A673 (cell line): ENCODE measurements around the gene CARMIL1. TPM values are rescaled to one million over a fixed set of nuclear protein-coding genes. Genes with fewer than 3 reads are reported as not detected.

Experiments
- BruUV-seq: library from RNA; stranded (reverse); fragments of 400-500 nt; replicated peaks from 2 replicates; lab custom pipeline; 2021; lab: Mats Ljungman, UMichigan
- CTCF ChIA-PET: fragments of 300-600 bp; sonication (Branson Sonifier 250); formaldehyde crosslinking; loops from one replicate; lab custom pipeline; 2022; ENCODE audit warnings: antibody characterized with exemption; lab: Charles Lee
- POLR2A ChIA-PET: fragments of 300-600 bp; sonication (Branson Sonifier 250); formaldehyde crosslinking; loops from one replicate; lab custom pipeline; 2022; ENCODE audit warnings: antibody characterized with exemption; ENCODE audit not compliant: low non-redundant PET; lab: Charles Lee
- DNase-seq: peaks from one replicate; pipeline ENCODE4 v3.0.0-alpha.2; 2015; ENCODE audit warnings: low spot score
- H3K27ac ChIP-seq: fragments of 200-600 bp; sonication (generic); 2 replicates; pipeline ENCODE4 v1.5.1; 2016; ENCODE audit warnings: mixed run types, low read depth, mild to moderate bottlenecking, mixed read lengths, antibody characterized with exemption, low read length; ENCODE audit not compliant: poor library complexity, severe bottlenecking
- H3K27me3 ChIP-seq: fragments of 200-600 bp; sonication (generic); replicated peaks from 2 replicates; pipeline ENCODE4 v1.6.1; 2017; ENCODE audit warnings: mixed run types, low read depth, mild to moderate bottlenecking, mixed read lengths, antibody characterized with exemption, low read length; ENCODE audit not compliant: insufficient read depth, poor library complexity
- H3K36me3 ChIP-seq: fragments of 200-600 bp; sonication (generic); 2 replicates; pipeline ENCODE4 v1.6.1; 2016; ENCODE audit warnings: mixed run types, mild to moderate bottlenecking, mixed read lengths, antibody characterized with exemption, low read length; ENCODE audit not compliant: insufficient read depth, poor library complexity, severe bottlenecking
- H3K4me1 ChIP-seq: fragments of 200-600 bp; sonication (generic); 2 replicates; pipeline ENCODE4 v1.6.1; 2017; ENCODE audit warnings: mixed run types, mild to moderate bottlenecking, mixed read lengths, antibody characterized with exemption, low read length; ENCODE audit not compliant: insufficient read depth, poor library complexity, severe bottlenecking
- H3K4me3 ChIP-seq: fragments of 200-600 bp; sonication (generic); 2 replicates; pipeline ENCODE4 v1.5.1; 2016; ENCODE audit warnings: low read depth, mixed run types, mild to moderate bottlenecking, mixed read lengths, low read length; ENCODE audit not compliant: poor library complexity, severe bottlenecking
- H3K9me3 ChIP-seq: fragments of 200-600 bp; sonication (generic); 2 replicates; pipeline ENCODE4 v1.6.1; 2016; ENCODE audit warnings: mixed run types, low read depth, mild to moderate bottlenecking, mixed read lengths, antibody characterized with exemption, low read length; ENCODE audit not compliant: poor library complexity, severe bottlenecking
- CTCF ChIP-seq: fragments of 300-800, 200-600 bp; sonication (generic); conservative IDR thresholded peaks from 2 replicates; pipeline ENCODE4 v1.5.1; 2017; ENCODE audit warnings: low read depth, mild to moderate bottlenecking, antibody characterized with exemption, low read length, moderate library complexity, mixed read lengths
- EZH2 ChIP-seq: fragments of 200-600 bp; sonication (generic); IDR thresholded peaks from 2 replicates; pipeline ENCODE4 v1.6.1; 2017; ENCODE audit warnings: borderline replicate concordance, low read depth, mild to moderate bottlenecking, mixed read lengths, antibody characterized with exemption, low read length; ENCODE audit not compliant: poor library complexity, severe bottlenecking
- intact Hi-C: fragments of 100-400 bp; cut with micrococcal nuclease; formaldehyde crosslinking; loops from one replicate; pipeline ENCODE4 v1.10.0; 2022; ENCODE audit not compliant: unreplicated experiment
- total RNA-seq: library from RNA; stranded (reverse); gene quantifications from 2 replicates; pipeline ENCODE4 v1.2.3, GENCODE V29; 2021

CARMIL1 gene
- total RNA-seq, 1 experiment from 2014 or later = 7.2 TPM

GRCh38 chr6:25637211-25637610 lies 358.0 kb downstream of the CARMIL1 start:
- no peak for TF ChIP-seq EZH2
- TF ChIP-seq CTCF = no peak
- no peak for DNase-seq
- Histone ChIP-seq H3K9me3 (no peaks in the 10 kb centered on the region), H3K27me3 (peaks cover 33% of the 10 kb centered on the region), H3K4me1 (no peaks in the 10 kb centered on the region), H3K27ac (no peak overlapping the region), H3K4me3 (no peak overlapping the region), H3K36me3 (no peaks in the 10 kb centered on the region)
- no TSS peak for BruUV-seq
- intact Hi-C loops = no loop called here
- CTCF ChIA-PET = no interaction called here
- POLR2A ChIA-PET = no interaction called here

GRCh38 chr6:25637960-25638434 lies 358.8 kb downstream of the CARMIL1 start:
- TF ChIP-seq EZH2 (no peak), CTCF (no peak)
- no peak for DNase-seq
- H3K36me3 ChIP-seq = no peaks in the 10 kb centered on the region
- H3K4me3 ChIP-seq = no peak overlapping the region
- no TSS peak for BruUV-seq
- CTCF ChIA-PET = no interaction called here
- POLR2A ChIA-PET = no interaction called here
- peaks cover 41% of the 10 kb centered on the region for H3K27me3 ChIP-seq
- no peak overlapping the region for H3K27ac ChIP-seq
- intact Hi-C loops = no loop called here
- no peaks in the 10 kb centered on the region for H3K9me3 ChIP-seq
- H3K4me1 ChIP-seq = no peaks in the 10 kb centered on the region

- POLR2A ChIA-PET = no interaction called here
- TF ChIP-seq EZH2 = no peak
- TF ChIP-seq CTCF = no peak
- no TSS peak for BruUV-seq
These were observed 360.5 kb downstream of the CARMIL1 start for GRCh38 chr6:25639653-25640052.

More at GRCh38 chr6:25639653-25640052, 360.5 kb downstream of the CARMIL1 start:
- Histone ChIP-seq H3K4me1 (no peaks in the 10 kb centered on the region), H3K27ac (no peak overlapping the region), H3K36me3 (no peaks in the 10 kb centered on the region), H3K27me3 (peaks cover 56% of the 10 kb centered on the region), H3K9me3 (no peaks in the 10 kb centered on the region), H3K4me3 (no peak overlapping the region)
- CTCF ChIA-PET = no interaction called here
- intact Hi-C loops = no loop called here
- DNase-seq = no peak
